GM18499 (cell line): ENCODE results near the gene TIGD3.

ENCODE experiments used
- ATAC-seq: cut with Tn5 transposase; IDR thresholded peaks from one replicate; pipeline ENCODE4 v1.9.1; 2021; ENCODE audit warnings: moderate number of reproducible peaks; ENCODE audit not compliant: insufficient read depth, unreplicated experiment

TIGD3 gene

GRCh38 chr11:65354265-65355012, at the start of gene TIGD3:
Gene TIGD3, plus strand, starts transcription at chr11:65354751. Its CDS starts 1,058 bp downstream, at chr11:65355809.
- ATAC-seq = peak; percentile 53

GRCh38 chr11:65305501-65306268, 48.9 kb upstream of the TIGD3 start:
- no peak for ATAC-seq

GRCh38 chr11:65307298-65308229, 47.0 kb upstream of the TIGD3 start:
- ATAC-seq = no peak

- no peak for ATAC-seq
Measured at GRCh38 chr11:65308281-65308891, 46.2 kb upstream of the TIGD3 start.

GRCh38 chr11:65309006-65309405, 45.5 kb upstream of the TIGD3 start:
- no peak for ATAC-seq

GRCh38 chr11:65310215-65310614, 44.3 kb upstream of the TIGD3 start:
- no peak for ATAC-seq

GRCh38 chr11:65310736-65311135, 43.8 kb upstream of the TIGD3 start:
- no peak for ATAC-seq

GRCh38 chr11:65311170-65311678, 43.3 kb upstream of the TIGD3 start:
- ATAC-seq = no peak

GRCh38 chr11:65314501-65315203, 39.9 kb upstream of the TIGD3 start, which contains the start of gene CDC42EP2:
Gene CDC42EP2, plus strand, starts transcription at chr11:65314866. Its CDS starts 6,033 bp downstream, at chr11:65320899.
- no peak for ATAC-seq

- no peak for ATAC-seq
Measured at GRCh38 chr11:65315204-65315865, 39.2 kb upstream of the TIGD3 start.

- no peak for ATAC-seq
Measured at GRCh38 chr11:65315866-65316226, 38.7 kb upstream of the TIGD3 start.

GRCh38 chr11:65316227-65317024, 38.1 kb upstream of the TIGD3 start:
- ATAC-seq = no peak

- ATAC-seq = no peak
Measured at GRCh38 chr11:65317025-65317786, 37.3 kb upstream of the TIGD3 start.

GRCh38 chr11:65320386-65321075, 34.0 kb upstream of the TIGD3 start:
- no peak for ATAC-seq

GRCh38 chr11:65321076-65321475, 33.5 kb upstream of the TIGD3 start:
- no peak for ATAC-seq

- ATAC-seq = no peak
Measured at GRCh38 chr11:65321828-65322485, 32.6 kb upstream of the TIGD3 start.
